ENCODE data around the gene HYAL3.

The HYAL3 gene

GRCh38 chr3:50275141-50275995 is 23.8 kb downstream of the HYAL3 start:
- DNase-seq (no peak), ATAC-seq (ENCODE audit: insufficient read depth, low read depth) (no peak)
- Histone ChIP-seq H3K79me2 (ENCODE audit: insufficient read depth, low read length) (no peaks in the 10 kb centered on the region), H3K9ac (ENCODE audit: low read depth, low read length) (no peak overlapping the region), H2AFZ (ENCODE audit: low read depth, low read length) (no peak overlapping the region), H3K4me2 (ENCODE audit: insufficient read depth, low read length) (no peak overlapping the region), H3K9me3 (ENCODE audit: insufficient read depth, low read length, severe bottlenecking) (no peaks in the 10 kb centered on the region), H3K27me3 (ENCODE audit: insufficient read depth, low read length, poor library complexity) (peaks cover 24% of the 10 kb centered on the region), H4K20me1 (ENCODE audit: insufficient read depth, low read length) (no peaks in the 10 kb centered on the region), H3K27ac (ENCODE audit: low read length) (no peak overlapping the region), H3K4me1 (ENCODE audit: insufficient read depth, low read length) (peaks cover 8% of the 10 kb centered on the region), H3K36me3 (ENCODE audit: insufficient read depth, low read length) (no peaks in the 10 kb centered on the region), H3K4me3 (ENCODE audit: low read depth in 1 of 2, low read length in 2 of 2) (no peak overlapping the region)
- TF ChIP-seq, protein P1, sequence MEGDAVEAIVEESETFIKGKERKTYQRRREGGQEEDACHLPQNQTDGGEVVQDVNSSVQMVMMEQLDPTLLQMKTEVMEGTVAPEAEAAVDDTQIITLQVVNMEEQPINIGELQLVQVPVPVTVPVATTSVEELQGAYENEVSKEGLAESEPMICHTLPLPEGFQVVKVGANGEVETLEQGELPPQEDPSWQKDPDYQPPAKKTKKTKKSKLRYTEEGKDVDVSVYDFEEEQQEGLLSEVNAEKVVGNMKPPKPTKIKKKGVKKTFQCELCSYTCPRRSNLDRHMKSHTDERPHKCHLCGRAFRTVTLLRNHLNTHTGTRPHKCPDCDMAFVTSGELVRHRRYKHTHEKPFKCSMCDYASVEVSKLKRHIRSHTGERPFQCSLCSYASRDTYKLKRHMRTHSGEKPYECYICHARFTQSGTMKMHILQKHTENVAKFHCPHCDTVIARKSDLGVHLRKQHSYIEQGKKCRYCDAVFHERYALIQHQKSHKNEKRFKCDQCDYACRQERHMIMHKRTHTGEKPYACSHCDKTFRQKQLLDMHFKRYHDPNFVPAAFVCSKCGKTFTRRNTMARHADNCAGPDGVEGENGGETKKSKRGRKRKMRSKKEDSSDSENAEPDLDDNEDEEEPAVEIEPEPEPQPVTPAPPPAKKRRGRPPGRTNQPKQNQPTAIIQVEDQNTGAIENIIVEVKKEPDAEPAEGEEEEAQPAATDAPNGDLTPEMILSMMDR (IDR thresholded peaks at IDR 0.05; ENCODE audit: borderline replicate concordance, extremely low read depth, low read length, poor library complexity, severe bottlenecking) = no peak
- no peak for TF ChIP-seq EZH2 (IDR thresholded peaks at IDR 0.05; ENCODE audit: borderline replicate concordance, low read depth, low read length, severe bottlenecking)

GRCh38 chr3:50274371-50275104 is 24.7 kb downstream of the HYAL3 start:
- Histone ChIP-seq H3K9ac (ENCODE audit: low read depth, low read length) (no peak overlapping the region), H3K27me3 (ENCODE audit: insufficient read depth, low read length, poor library complexity) (peaks cover 24% of the 10 kb centered on the region), H3K27ac (ENCODE audit: low read length) (no peak overlapping the region), H3K9me3 (ENCODE audit: insufficient read depth, low read length, severe bottlenecking) (no peaks in the 10 kb centered on the region), H3K4me1 (ENCODE audit: insufficient read depth, low read length) (peaks cover 8% of the 10 kb centered on the region), H4K20me1 (ENCODE audit: insufficient read depth, low read length) (no peaks in the 10 kb centered on the region), H3K4me3 (ENCODE audit: low read depth in 1 of 2, low read length in 2 of 2) (no peak overlapping the region), H2AFZ (ENCODE audit: low read depth, low read length) (no peak overlapping the region), H3K4me2 (ENCODE audit: insufficient read depth, low read length) (no peak overlapping the region), H3K79me2 (ENCODE audit: insufficient read depth, low read length) (no peaks in the 10 kb centered on the region), H3K36me3 (ENCODE audit: insufficient read depth, low read length) (no peaks in the 10 kb centered on the region)
- DNase-seq = peak; percentile 62
- no peak for TF ChIP-seq EZH2 (IDR thresholded peaks at IDR 0.05; ENCODE audit: borderline replicate concordance, low read depth, low read length, severe bottlenecking)
- TF ChIP-seq, protein P1 (IDR thresholded peaks at IDR 0.05; ENCODE audit: borderline replicate concordance, extremely low read depth, low read length, poor library complexity, severe bottlenecking) = peak; percentile 76
- peak; percentile 59 for ATAC-seq (ENCODE audit: insufficient read depth, low read depth)

GRCh38 chr3:50273689-50274065 is 25.5 kb downstream of the HYAL3 start:
- Histone ChIP-seq H3K4me3 (ENCODE audit: low read depth in 1 of 2, low read length in 2 of 2) (no peak overlapping the region), H3K79me2 (ENCODE audit: insufficient read depth, low read length) (no peaks in the 10 kb centered on the region), H3K9me3 (ENCODE audit: insufficient read depth, low read length, severe bottlenecking) (no peaks in the 10 kb centered on the region), H3K9ac (ENCODE audit: low read depth, low read length) (no peak overlapping the region), H3K36me3 (ENCODE audit: insufficient read depth, low read length) (no peaks in the 10 kb centered on the region), H3K27ac (ENCODE audit: low read length) (no peak overlapping the region), H3K4me2 (ENCODE audit: insufficient read depth, low read length) (no peak overlapping the region), H2AFZ (ENCODE audit: low read depth, low read length) (no peak overlapping the region), H3K4me1 (ENCODE audit: insufficient read depth, low read length) (peaks cover 8% of the 10 kb centered on the region), H4K20me1 (ENCODE audit: insufficient read depth, low read length) (no peaks in the 10 kb centered on the region), H3K27me3 (ENCODE audit: insufficient read depth, low read length, poor library complexity) (peaks cover 24% of the 10 kb centered on the region)
- no peak for TF ChIP-seq EZH2 (IDR thresholded peaks at IDR 0.05; ENCODE audit: borderline replicate concordance, low read depth, low read length, severe bottlenecking)
- TF ChIP-seq, protein P1 (IDR thresholded peaks at IDR 0.05; ENCODE audit: borderline replicate concordance, extremely low read depth, low read length, poor library complexity, severe bottlenecking) = no peak
- ATAC-seq (ENCODE audit: insufficient read depth, low read depth) (no peak), DNase-seq (no peak)

All from DND-41 (cell line).